Mucosa of descending colon (tissue), 3 donors: ENCODE data around the gene IDH2. TPM values are rescaled to one million over a fixed set of nuclear protein-coding genes. Genes with fewer than 3 reads are reported as not detected.
A peak's percentile ranks its signal among the peaks of the same experiment; 100 is the strongest.
"Not testable (repeated sequence)": the region's sequence is repeated elsewhere in the genome, so short reads cannot be mapped to it uniquely, and the experiment has no call there.

Experiments
- ATAC-seq: fragments of 200-7000 bp; cut with Tn5 transposase; one replicate; pipeline ENCODE4 v1.9.1; 2020; ENCODE audit warnings: mild to moderate bottlenecking, moderate library complexity
- DNase-seq, 3 donors: peaks; one replicate each; pipeline ENCODE4 v3.0.0-alpha.2; 2020
- H3K36me3 ChIP-seq: fragments of 200-600 bp; one replicate; pipeline ENCODE4 v1.8.0; 2021; ENCODE audit warnings: low read depth, mild to moderate bottlenecking
- H3K4me1 ChIP-seq: fragments of 200-600 bp; one replicate; pipeline ENCODE4 v1.8.0; 2021; ENCODE audit warnings: low read depth, mild to moderate bottlenecking
- H3K4me3 ChIP-seq: fragments of 200-600 bp; one replicate; pipeline ENCODE4 v1.8.0; 2021; ENCODE audit warnings: mild to moderate bottlenecking
- H3K9me3 ChIP-seq: fragments of 200-600 bp; one replicate; pipeline ENCODE4 v1.8.0; 2021; ENCODE audit warnings: mild to moderate bottlenecking
- intact Hi-C, 2 donors: fragments of 100-400 bp; cut with DNase I in 1 of 2; cut with micrococcal nuclease in 1 of 2; formaldehyde crosslinking; loops; one replicate each; pipeline versions ENCODE4 v1.11.0 to v1.11.1; 2022; cut with DNase I, micrococcal nuclease
- total RNA-seq, 3 donors: library from RNA; stranded (reverse); fragmentation: NEBNext Ultra II Directional in 2 of 3; extraction: Animal tissue kit (Norgen Biotek cat#: 25700) in 2 of 3; gene quantifications; one replicate each; pipeline versions ENCODE4 v1.2.1 to v1.2.4, GENCODE V29; 2021 to 2023
- TF ChIP-seq, protein P1 (sequence below): fragments of 200-600 bp; IDR thresholded peaks from one replicate; pipeline ENCODE4 v1.8.0; 2022; ENCODE audit warnings: antibody characterized with exemption, mild to moderate bottlenecking
- donor health status: DM: no; HTN: no; CAD: no; lungs with moderate emphysema.
- donor health status: DM: no; HTN: no; CAD: no.
- donor health status: DM: no; HTN: yes; CAD: no.

IDH2 gene
- total RNA-seq, 3 donors from 2014 or later = 84.8 to 262 (median 124) TPM

- Histone ChIP-seq H3K36me3 (no peaks in the 10 kb centered on the region), H3K4me1 (no peaks in the 10 kb centered on the region), H3K4me3 (no peak overlapping the region), H3K9me3 (no peaks in the 10 kb centered on the region)
- no peak for DNase-seq
- ATAC-seq = no peak
- intact Hi-C loops = loop anchor here (10.0 kb wide), 2 partner anchors 169 to 179 kb away; partner anchors contain the start of gene AP3S2 (in 1 of the 2)
- TF ChIP-seq, protein P1, sequence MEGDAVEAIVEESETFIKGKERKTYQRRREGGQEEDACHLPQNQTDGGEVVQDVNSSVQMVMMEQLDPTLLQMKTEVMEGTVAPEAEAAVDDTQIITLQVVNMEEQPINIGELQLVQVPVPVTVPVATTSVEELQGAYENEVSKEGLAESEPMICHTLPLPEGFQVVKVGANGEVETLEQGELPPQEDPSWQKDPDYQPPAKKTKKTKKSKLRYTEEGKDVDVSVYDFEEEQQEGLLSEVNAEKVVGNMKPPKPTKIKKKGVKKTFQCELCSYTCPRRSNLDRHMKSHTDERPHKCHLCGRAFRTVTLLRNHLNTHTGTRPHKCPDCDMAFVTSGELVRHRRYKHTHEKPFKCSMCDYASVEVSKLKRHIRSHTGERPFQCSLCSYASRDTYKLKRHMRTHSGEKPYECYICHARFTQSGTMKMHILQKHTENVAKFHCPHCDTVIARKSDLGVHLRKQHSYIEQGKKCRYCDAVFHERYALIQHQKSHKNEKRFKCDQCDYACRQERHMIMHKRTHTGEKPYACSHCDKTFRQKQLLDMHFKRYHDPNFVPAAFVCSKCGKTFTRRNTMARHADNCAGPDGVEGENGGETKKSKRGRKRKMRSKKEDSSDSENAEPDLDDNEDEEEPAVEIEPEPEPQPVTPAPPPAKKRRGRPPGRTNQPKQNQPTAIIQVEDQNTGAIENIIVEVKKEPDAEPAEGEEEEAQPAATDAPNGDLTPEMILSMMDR = no peak
These were observed 28.2 kb downstream of the IDH2 start for GRCh38 chr15:90074023-90074422.

- Histone ChIP-seq H3K36me3 (no peaks in the 10 kb centered on the region), H3K4me1 (no peaks in the 10 kb centered on the region), H3K9me3 (no peaks in the 10 kb centered on the region), H3K4me3 (no peak overlapping the region)
- TF ChIP-seq, protein P1 = no peak
- intact Hi-C loops = loop anchor here (10.0 kb wide), 2 partner anchors 168 to 178 kb away; partner anchors contain the start of gene AP3S2 (in 1 of the 2)
- ATAC-seq (no peak), DNase-seq (no peak)
These were observed 29.2 kb downstream of the IDH2 start for GRCh38 chr15:90072978-90073640.

GRCh38 chr15:90071220-90071807 is 31.0 kb downstream of the IDH2 start:
- ATAC-seq = peak; percentile 79
- Histone ChIP-seq H3K4me3 (no peak overlapping the region), H3K4me1 (no peaks in the 10 kb centered on the region), H3K36me3 (no peaks in the 10 kb centered on the region), H3K9me3 (no peaks in the 10 kb centered on the region)
- DNase-seq = peak in 2 of 3 donors; percentile 78 to 95
- TF ChIP-seq, protein P1 = peak; percentile 51
- intact Hi-C loops = loop anchor here (10.0 kb wide), 2 partner anchors 167 to 177 kb away; partner anchors contain the start of gene AP3S2 (in 1 of the 2)

DNA sequence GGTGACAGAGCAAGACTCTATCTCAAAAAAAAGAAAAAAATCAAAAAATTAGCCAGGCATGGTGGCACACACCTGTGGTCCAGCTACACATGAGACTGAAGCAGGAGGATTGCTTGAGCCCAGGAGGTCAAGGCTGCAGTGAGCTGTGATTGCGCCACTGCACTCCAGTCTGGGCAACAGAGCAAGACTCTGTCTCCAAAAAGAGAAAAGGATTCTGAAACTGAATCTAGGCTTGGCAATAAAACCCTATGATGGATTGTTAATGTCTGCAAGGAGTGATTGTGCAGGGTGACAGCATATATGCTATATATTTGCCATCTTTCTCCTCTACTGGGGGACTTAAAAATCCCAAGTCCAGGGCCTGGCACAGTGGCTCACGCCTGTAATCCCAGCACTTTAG is 31.6 kb downstream of the IDH2 start:
- intact Hi-C loops = loop anchor here (10.0 kb wide), 2 partner anchors 166 to 176 kb away; partner anchors contain the start of gene AP3S2 (in 1 of the 2)
- ATAC-seq, H3K4me3 ChIP-seq, H3K9me3 ChIP-seq, H3K4me1 ChIP-seq, DNase-seq, H3K36me3 ChIP-seq: not testable (repeated sequence)

DNA sequence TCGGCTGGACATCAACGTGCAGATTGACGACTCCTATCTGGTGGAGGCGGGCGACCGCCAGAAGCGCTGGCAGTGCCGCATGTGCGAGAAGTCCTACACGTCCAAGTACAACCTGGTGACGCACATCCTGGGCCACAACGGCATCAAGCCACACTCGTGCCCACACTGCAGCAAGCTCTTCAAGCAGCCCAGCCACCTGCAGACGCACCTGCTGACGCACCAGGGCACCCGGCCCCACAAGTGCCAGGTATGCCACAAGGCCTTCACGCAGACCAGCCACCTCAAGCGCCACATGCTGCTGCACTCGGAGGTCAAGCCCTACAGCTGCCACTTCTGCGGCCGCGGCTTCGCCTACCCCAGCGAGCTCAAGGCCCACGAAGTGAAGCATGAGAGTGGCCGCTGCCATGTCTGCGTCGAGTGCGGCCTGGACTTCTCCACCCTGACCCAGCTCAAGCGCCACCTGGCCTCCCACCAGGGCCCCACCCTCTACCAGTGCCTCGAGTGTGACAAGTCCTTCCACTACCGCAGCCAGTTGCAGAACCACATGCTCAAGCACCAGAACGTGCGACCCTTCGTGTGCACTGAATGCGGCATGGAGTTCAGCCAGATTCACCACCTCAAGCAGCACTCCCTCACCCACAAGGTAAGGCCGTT is 34.2 kb downstream of the IDH2 start:
- H3K9me3 ChIP-seq = no peaks in the 10 kb centered on the region
- no peaks in the 10 kb centered on the region for H3K36me3 ChIP-seq
- TF ChIP-seq, protein P1 = no peak
- no peak overlapping the region for H3K4me3 ChIP-seq
- ATAC-seq (no peak), DNase-seq (no peak)
- H3K4me1 ChIP-seq = no peaks in the 10 kb centered on the region
- intact Hi-C loops = no loop called here
